ENCODE measurements around the gene DFFA.
A peak's percentile ranks its signal among the peaks of the same experiment; 100 is the strongest.
"Not testable (repeated sequence)": the region's sequence is repeated elsewhere in the genome, so short reads cannot be mapped to it uniquely, and the experiment has no call there.

The DFFA gene

GRCh38 chr1:10457462-10457861, 14.9 kb downstream of the DFFA start:
- DNase-seq: not testable (repeated sequence)

GRCh38 chr1:10456661-10457060, 15.7 kb downstream of the DFFA start:
- DNase-seq: no peak

- DNase-seq: no peak
These were observed 16.3 kb downstream of the DFFA start for GRCh38 chr1:10456048-10456447.

GRCh38 chr1:10451287-10451686, 21.0 kb downstream of the DFFA start:
- DNase-seq: no peak

- no peak for DNase-seq
These were observed 21.5 kb downstream of the DFFA start for GRCh38 chr1:10450836-10451235.

GRCh38 chr1:10450156-10450814, 22.0 kb downstream of the DFFA start:
- DNase-seq: no peak

GRCh38 chr1:10449751-10450150, 22.6 kb downstream of the DFFA start, which contains the start of gene CORT:
TSS of gene CORT (plus strand) at chr1:10450031. CDS start at chr1:10450224, 193 bp downstream.
- no peak for DNase-seq

- no peak for DNase-seq
These were observed 25.4 kb downstream of the DFFA start for GRCh38 chr1:10446790-10447422.

GRCh38 chr1:10444795-10445397, 27.4 kb downstream of the DFFA start:
- DNase-seq: no peak

- no peak for DNase-seq
These were observed 28.1 kb downstream of the DFFA start for GRCh38 chr1:10444248-10444647.

GRCh38 chr1:10440794-10441193, 31.5 kb downstream of the DFFA start:
- DNase-seq: no peak

- DNase-seq: no peak
These were observed 32.0 kb downstream of the DFFA start for GRCh38 chr1:10440305-10440704.

- no peak for DNase-seq
These were observed 33.6 kb downstream of the DFFA start for GRCh38 chr1:10438677-10439163.

GRCh38 chr1:10437052-10437451, 35.3 kb downstream of the DFFA start:
- DNase-seq: no peak

- DNase-seq: no peak
These were observed 37.7 kb downstream of the DFFA start for GRCh38 chr1:10434590-10434989.

GRCh38 chr1:10433790-10434189, 38.5 kb downstream of the DFFA start:
- DNase-seq: no peak

GRCh38 chr1:10432910-10433700, 39.2 kb downstream of the DFFA start:
- no peak for DNase-seq

- DNase-seq: no peak
These were observed 41.1 kb downstream of the DFFA start for GRCh38 chr1:10431070-10431730.

- peak; percentile 25 to 81 for DNase-seq
These were observed 41.9 kb downstream of the DFFA start, which contains the start of gene CENPS for GRCh38 chr1:10430216-10431069. TSS of gene CENPS (plus strand) at chr1:10430433. CDS start at chr1:10430518, 85 bp downstream.

- no peak for DNase-seq
These were observed 42.5 kb downstream of the DFFA start for GRCh38 chr1:10429868-10430215.

GRCh38 chr1:10428984-10429383, 43.3 kb downstream of the DFFA start:
- DNase-seq: no peak

GRCh38 chr1:10426535-10426848, 45.8 kb downstream of the DFFA start:
- not testable (repeated sequence) for DNase-seq

Measured in NCI-H526 (cell line).